NCI-H748 treated with DMSO at 0.1 percent for 48 hours (cell line): Measurements from ENCODE around the gene SLC38A10.
"Not testable (repeated sequence)": the region's sequence is repeated elsewhere in the genome, so short reads cannot be mapped to it uniquely, and the experiment has no call there.

Source experiments
- DNase-seq: peaks from one replicate; lab custom pipeline; 2025; lab: John Stamatoyannopoulos, UW

SLC38A10 gene

DNA sequence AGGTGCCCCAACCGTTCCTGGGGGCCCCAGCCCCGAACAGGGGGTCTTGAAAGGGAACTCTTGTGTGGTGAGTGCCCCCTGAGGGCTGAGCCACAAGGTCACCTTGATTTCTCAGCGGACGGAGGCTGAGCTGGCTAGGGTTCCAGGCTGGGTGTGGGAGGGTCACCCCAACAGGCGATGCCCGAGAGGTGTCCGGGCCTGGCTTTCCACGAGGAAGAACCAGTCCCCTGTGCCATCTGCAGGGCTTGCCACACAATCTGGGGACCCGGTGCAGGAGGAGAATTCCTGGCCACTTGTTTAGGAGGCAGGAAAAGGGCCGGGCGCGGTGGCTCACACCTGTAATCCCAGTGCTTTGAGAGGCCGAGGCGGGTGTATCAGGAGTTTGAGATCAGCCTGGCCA lies 16.8 kb upstream of the SLC38A10 start:
- no peak for DNase-seq

DNA sequence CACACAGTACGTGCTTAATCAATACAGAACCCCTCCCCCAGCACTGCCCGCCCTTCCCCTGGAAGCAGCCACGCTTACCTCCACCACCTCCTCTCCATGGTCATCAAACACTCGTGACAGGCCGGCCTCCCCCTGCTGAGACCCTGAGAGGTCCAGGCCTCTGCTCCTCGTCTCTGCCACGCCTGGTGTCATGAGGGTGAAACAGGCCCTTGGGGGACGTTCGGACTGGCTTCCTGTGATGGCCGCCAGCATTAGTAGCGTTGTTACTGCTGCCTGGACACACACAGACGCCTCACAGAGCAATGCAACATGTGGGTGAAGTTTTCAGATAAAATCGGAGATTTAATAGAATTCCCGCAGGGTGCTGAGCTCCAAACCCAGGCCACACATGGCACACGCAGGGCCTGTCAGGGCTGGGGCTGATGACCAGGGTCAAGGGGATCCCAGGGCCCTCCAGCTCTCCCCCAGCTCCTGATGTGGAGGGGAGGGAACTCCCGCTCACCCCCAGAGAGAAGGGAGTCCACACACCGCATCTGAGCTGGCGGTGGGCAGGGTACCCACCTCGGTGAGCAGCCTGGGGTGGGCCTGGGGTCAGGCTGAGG lies 15.9 kb upstream of the SLC38A10 start:
- DNase-seq = no peak

DNA sequence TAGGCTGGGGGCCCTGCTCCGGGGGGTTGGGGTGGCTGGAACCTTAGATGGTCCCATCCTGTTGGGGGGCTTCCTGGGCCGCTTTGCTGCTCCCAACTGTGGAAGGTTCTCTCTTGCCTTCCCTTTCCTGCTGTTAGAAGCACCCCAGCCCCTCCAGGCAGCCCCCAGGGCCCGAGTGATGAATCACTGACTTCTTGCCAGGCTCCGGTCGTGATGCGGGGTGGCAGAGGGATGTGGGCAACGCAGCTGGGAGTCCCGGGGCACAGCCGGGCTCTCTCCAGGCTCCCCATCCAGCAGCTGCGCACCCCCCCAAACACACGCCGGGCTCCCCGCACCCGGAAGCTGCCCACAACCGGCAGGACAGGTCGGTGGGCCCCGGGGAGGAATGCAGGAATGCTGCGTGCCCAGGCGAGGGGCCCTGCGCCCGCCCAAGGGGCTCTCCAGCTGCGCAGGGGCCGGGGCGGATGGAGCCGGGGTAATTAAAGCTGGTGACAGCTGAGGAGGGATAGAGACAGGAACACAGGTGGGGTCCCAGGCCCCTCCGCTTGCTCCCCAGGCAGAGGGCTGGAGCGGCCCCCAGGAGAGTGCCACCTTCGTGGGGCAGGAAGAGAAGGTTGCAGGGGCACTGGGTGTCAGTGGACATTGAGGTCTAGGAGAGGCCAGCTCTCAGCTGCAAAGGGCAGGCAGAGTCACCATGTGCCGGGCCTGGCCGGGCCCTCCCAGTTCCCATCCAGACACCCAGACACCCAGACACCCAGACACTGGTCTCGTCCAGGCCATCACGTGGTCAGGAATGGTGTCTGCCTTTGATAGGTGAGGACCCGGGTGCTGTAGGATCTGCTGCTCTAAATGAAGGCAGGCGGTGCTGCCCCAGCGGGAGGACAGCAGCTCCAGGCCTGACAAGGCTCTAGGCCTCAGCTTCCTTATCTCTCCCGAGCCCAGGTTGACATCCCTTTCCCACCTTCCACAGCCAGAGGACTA lies 15.0 kb upstream of the SLC38A10 start:
- DNase-seq = no peak

DNA sequence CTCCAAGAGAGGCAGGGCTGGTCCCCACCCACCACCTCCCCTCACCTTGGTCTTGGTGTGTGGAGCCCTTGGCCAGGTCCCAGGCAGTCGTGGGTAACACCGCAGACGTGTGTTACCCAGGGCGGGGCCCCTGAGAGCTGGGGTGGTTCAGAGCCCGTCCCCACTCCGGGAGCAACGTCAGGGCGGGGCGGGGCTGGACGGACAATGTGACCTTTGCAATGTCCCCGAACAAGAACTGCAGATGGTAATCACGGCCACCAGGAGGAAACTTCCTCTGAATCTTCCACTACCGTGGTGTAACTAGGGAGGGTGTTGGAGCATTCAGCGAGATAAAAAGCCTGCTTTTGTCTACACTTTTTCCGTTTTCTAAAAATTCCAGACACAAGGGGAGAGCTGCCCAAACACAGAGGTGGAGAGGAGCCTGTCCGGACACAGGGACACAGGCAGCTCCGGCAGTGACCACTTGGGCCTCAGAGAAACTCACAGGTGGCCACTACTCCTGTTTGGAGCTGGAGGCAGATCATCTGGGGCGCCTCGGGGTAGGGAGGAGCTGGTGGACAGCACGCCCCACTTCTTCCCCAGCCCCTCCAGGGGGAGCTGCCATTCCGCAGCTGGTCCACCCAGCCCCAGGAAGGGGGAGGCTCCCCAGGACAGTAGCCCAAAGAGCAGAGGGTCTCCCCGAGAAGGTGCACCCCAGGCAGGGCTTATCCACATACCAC lies 14.2 kb upstream of the SLC38A10 start:
- no peak for DNase-seq

DNA sequence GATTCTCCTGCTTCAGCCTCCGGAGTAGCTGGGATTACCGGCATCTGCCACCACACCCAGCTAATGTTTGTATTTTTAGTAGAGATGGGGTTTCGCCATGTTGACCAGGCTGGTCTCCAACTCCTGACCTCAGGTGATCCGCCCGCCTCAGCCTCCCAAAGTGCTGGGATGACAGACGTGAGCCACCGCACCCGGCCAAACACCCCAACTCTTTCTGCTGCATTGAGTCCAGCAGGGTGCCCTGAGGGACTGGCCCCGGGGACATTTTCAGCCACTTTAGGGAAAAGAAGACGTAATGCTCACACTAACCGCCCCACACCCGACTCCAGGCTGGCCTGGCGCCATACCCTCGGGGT lies 13.7 kb upstream of the SLC38A10 start:
- not testable (repeated sequence) for DNase-seq

DNA sequence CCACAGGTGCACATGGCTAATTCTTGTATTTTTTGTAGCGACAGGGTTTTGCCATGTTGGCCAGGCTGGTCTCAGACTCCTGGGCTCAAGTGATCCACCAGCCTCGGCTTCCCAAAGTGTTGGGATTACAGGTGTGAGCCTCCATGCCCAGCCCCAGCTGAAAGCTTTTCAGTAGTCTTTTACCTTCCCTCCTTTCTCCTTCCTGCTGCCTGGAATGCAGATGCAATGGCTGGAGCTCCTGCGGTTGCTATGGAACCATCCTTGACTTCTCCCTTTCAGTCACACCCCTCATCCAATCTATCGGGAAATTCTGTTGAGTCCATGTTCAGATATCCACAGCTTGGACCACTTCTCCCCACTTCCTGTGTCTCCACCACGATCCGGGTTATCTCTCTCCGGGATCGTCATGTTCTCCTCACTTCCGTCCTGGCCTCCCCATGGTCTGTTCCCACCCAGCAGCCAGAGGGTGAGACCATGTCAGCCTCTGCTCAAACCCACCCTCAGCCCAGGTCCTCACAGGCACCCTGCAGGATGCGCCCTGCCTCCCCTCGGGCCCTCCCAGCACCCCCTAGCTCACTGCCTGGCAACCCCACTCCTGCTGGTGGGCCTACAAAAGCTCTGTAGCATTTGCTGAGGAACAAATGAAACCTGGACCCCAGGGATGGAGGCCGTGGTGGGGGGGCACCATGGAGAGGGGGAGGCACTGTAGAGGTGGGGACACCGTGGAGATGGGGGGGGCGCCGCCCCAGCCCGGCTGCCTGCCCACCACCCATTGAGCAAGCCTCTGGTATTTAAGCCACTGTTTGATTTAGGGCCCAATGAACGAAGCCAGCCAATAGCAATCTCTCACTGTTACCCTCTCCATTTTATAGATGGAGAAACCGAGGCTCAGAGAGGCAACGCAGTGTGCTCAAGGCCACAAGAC lies 12.8 kb upstream of the SLC38A10 start:
- DNase-seq = no peak

DNA sequence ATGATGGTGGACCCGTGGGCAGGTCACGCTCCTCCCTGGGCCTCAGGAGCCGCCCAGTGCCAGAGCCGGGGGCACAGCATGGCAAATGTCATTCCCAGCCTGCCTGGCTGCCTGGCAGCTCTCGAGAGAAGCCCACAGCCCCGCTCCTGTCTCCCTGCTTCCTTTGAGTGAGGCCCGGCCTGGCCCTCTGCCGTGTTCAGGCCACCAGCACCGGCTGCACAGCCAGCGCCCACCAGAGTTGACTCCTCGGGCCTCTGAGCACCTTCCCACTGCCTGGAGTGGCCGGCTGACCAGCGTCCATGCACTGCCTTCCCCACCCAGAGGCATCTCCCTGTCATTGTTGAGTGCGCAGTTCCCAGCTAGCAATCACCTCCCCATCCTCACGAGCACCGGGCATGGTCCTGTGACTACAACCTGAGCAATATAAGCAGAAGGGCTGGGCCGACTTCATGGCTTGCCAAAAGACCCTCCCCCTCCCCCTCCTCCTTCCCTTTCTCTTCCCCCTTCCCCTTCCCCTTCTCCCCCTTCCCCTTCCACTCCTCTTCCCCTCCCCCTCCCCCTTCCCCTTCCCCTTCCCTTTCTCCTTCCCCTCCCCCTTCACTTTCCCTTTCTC lies 11.9 kb upstream of the SLC38A10 start:
- DNase-seq = no peak

DNA sequence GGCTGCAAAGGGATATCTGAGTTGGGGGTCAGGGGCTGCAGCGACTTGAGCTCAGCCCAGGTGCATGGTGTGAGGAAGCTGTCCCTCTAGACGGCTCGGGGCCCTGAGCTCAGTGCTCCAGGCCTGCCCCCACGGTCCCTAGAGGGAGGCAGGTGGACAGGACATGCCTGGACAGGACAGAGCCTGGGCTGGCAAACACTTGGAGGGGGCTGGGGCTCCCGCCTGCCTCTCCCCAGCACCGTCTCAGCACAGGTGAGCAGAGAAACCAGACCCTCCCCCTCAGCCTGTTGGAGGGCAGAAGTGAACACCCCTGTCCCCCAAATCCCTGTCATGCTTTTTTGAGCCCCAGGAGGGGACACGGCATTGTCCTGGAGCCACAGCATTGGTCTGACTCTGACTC lies 11.4 kb upstream of the SLC38A10 start:
- no peak for DNase-seq

DNA sequence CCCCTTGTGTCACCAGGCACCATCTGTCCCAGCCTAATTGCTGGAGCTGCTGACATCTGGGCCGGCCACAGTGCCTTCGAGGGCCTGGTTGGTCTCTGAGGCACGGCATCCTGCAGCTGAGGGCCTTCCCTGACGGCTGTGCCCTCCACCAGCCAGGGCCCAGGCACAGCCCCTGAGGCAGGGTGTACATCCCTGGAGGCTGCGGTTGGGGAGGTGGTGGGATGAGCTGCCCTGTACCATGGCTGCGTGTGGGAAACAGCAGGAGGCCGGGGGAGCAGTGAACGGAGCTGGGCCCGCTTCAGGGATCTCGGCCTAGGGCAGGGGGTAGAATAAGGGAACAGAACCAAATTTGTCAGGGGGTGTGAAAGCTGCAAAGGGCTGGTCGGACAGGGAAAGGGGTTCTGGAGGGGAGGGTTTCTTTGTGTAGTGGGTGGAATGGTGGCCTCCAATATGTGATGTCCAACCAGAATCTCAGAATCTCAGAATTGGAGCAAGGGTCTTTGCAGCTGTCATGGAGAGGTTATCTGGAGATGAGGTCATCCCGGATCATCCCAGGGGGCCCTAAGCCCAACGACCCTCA lies 10.0 kb upstream of the SLC38A10 start:
- DNase-seq = no peak

DNA sequence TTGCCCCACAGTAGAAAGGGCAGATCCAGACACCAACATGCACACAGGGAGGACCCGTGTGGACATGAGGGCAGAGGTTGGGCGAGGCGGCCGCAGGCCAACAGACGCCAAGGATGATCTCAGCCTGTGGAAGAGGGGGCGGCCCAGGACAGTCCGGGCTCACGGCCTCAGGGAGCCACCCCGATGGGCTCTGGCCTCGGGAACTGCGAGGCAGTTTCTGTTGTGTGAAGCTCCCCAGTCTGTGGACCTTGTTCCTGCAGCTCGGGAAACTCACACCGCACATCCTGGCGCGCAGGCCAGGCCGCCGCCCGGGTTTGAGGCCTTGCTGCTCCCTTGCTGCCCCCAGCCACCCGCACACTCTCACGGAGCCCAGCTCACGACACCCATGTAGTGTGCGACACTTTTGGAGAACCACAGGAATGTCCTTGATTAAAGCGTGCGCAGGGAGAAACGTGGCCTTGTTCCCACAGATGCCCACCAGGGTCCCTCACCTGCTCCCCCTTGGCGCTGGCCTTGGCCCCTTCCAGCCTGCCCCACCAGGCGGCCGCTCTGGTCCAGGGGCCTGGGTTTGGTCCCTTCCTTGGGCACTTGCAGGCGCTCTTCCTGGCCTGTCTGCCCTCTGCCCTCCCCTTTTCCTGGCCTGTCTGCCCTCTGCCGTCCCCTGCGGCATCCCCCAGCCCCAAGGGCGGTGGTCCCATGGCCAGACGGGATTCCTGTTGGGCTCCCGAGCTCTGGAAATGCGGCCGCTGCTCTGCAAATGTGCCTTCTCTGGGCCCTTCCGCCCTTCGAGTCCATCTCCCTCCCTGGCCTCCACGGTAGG lies 9.3 kb upstream of the SLC38A10 start:
- no peak for DNase-seq

DNA sequence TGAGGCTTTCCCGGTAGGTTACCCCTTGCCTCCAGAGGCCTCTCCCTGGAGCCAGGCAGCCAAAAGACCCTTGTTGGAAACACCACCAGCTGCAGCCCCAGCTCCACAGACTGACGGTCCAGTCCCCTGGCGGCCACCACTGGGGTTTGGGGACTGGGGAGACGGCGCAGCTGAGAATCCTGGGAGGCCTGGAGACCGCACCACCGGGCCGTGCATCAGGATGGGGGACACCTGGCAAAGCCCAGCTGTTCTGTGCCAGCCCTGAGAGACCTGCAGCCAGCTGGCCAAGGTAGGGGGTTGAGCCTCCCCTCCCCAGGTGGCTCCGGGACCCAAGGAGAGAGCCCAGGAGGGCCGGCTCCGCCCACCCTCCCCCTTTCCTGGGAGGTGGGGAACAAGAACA lies 8.3 kb upstream of the SLC38A10 start:
- DNase-seq = no peak

DNA sequence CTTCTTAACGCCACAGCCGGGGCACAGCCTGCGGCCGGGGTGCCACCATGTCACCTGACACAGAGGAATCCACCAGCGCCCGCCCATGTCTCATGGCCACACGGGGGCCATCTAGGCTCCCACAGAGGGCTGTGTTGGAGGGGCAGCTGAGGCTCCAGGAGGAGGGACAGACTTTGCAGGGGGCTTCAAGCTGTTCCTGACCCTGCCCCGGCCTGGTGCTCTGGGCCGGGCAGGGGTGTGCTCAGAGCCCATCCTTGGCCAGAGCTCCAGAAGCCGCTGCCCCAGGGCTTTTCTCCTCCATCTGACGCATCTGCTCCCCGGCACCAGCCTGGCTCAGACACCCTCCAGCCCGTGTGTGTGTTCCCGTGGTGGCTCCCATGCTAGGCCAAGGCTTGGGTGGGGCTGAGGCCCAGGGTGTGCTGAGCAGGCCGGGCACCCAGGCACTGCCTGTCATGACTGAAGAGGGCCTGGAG lies 7.8 kb upstream of the SLC38A10 start:
- no peak for DNase-seq

DNA sequence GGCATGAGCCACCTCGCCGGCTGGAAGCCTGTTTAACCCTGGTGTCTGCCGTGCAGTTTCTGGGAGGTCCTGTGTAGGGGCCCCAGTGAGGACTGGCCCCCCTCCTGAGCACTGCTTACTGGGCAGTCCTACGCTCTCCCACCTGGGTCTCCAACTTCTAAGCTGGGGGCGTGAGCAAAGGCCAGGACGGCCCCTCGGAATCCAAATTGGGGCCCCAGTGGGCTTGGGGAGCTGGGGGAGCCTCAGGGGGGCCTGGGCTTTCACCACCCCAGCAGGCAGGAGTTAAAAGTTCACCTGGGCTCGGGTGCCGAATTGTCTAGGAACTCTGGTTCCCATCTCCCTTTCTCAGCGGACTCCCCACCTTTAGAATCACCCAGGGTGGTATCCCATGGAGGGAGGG lies 7.2 kb upstream of the SLC38A10 start:
- DNase-seq = no peak

DNA sequence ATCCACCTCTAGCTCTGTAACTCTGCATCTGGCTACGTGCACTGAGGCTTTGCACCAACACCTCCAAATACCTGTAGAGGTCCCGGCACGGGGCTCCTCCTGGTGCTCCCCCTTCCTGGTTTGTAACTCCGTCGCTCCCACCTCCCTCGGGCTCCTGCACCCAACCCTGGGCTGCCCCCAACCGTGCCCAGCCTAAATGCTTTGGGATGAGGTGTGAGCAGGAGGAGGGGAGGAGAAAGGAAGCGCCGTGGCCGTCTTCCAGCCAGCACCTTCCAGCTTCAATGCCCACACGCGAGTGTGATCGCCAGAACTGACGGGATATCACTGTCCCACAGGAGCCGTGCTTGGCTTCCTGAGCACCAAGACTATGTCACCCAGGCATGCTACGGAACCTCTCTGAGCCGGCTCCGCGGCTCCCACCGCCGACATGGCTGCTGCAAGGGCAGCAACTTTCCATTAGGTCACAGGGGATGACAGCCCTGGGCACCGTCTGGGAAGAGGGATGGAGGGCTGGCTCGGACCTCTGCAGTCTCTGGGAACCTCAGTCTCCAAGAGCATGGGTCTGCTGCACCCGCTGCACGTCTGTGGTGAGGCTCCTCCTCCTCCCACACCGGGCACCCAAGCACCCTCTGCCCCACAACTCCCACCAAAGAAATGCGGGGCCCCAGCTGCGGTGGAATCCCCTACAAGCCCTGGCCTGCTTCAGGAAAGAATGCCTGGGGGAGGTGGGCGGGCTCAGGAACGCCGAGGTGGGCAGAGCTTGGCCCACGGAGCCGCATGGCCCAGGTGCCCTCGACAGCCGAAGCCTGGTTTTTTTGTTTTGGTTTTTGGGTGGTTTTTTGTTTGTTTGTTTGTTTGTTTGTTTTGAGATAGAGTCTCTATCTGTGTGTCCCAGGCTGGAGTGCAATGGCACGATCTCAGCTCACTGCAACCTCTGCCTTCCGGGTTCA lies 6.4 kb upstream of the SLC38A10 start:
- no peak for DNase-seq

DNA sequence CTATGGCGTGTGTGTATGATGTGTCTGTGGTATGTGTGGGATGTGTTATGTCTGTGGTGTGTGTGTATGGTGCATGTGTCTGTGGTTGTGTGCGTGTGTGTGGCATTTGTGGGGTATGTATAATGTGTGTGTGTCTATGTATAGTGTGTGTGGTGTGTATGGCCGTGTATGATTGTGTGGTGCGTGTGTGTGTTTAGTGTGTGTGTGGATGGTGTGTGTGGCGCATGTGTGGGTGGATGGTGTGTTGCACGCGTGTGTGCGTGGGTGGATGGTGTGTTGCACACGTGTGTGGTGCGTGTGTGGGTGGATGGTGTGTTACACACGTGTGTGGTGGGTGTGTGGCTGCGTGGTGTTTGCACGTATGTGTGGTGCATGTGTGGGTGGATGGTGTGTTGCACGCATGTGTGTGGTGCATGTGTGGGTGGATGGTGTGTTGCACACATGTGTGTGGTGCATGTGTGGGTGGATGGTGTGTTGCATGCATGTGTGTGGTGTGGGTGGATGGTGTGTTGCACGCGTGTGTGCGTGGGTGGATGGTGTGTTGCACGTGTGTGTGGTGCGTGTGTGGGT lies 5.6 kb upstream of the SLC38A10 start:
- DNase-seq = no peak

DNA sequence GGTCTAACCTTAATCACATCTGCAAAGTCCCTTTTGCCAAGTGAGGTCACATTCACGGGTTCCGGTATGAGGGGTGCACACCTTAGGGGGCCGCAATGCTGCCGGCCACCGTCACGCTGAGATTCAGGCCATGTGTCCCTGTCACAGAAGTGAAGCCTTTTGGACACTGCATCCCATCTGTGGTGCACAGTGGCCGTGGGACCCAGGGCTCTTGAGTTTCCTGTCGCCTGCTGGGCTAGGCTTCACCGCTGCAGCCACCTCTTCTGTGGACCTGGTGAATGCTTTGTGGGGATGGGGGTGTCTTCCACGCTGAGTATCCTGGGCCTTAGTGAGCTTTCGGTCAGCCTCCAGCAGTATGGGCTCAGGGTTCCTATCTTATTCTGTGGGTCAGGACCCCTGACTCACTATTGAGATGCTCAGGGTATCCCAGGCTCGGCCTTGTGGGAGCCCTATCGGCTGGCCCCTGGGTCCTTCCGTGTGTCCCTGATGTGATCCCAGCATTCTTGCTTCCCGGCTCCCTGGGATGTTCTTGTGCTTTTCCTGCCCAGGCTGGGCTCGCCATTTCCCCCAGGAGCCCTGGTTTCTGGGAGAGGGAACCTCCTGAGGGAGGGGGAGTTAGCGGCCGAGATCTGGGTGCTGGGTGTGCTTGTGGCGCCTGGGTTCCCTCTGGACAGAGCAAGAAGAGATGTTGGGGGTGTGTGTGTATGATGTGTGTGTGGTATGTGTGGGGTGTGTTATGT lies 4.9 kb upstream of the SLC38A10 start:
- DNase-seq = no peak

DNA sequence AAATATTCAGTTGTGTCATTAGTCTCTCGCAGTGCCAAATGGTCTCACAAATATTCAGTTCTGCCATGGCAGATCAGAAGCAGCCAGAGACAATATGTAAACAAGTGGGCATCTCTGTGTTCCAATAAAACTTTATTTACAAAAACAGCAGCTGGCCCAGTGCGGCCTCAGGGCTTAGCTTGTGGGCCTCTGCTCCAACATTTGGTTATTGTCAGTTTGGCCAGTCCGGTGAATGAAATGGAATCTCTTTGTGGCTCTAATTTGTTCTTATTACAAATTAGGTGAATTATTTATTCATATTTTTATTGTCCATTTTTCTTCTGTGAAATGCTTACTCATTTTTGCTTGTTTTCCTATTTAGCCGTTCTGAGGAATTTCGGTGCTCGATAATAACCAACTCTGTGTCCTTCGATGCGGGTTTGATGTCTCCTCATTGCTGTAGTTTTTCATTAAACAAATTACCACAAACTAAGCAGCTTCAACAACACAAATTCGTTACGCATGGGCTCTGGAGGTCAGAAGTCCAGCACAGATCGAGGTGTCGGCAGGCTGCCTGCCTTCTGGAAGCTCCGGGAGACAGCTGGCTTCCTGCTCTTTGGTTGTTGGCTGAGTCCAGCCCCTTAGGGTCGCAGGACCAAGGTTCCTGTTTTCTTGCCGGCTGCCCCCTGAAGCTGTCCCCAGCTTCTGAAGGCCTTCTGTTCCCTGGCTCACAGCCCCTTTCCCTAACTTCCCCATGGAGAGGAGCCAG lies 4.1 kb upstream of the SLC38A10 start:
- DNase-seq = no peak
